OCI-LY7 (cell line): ENCODE results near the gene DNPH1.

ENCODE experiments used
- EZH2phosphoT487 ChIP-seq: fragments of 200-600 bp; sonication (generic); IDR thresholded peaks from 2 replicates; pipeline ENCODE4 v1.6.1; 2018; ENCODE audit warnings: low read depth, borderline replicate concordance, mild to moderate bottlenecking, mixed run types, antibody characterized with exemption, low read length, moderate library complexity, mixed read lengths
- TF ChIP-seq, protein P1 (sequence below): fragments of 200-600 bp; sonication (generic); conservative IDR thresholded peaks from 2 replicates; pipeline ENCODE4 v1.5.1; 2014; ENCODE audit warnings: mild to moderate bottlenecking, antibody characterized with exemption, low read length, moderate library complexity, mixed read lengths

DNA sequence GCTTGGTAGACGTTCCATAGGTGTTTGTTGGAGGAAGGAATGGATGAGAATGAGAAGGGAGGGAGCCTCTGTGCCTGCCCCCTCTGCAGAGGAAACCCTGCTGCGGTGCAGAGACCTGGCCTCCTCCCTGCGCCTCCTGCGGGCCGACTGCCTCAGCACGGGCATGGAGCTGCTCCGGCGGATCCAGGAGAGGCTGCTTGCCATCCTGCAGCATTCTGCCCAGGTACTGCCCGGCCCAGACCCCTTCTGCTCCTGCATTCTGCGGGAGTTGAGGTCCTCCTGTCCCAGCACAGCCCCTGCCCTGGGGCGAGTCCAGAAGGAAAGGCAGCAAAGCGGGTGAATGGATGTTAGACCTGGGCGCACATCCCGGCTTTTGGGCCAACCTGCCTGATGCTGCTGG, 6.1 kb downstream of the DNPH1 start:
- TF ChIP-seq, protein P1, sequence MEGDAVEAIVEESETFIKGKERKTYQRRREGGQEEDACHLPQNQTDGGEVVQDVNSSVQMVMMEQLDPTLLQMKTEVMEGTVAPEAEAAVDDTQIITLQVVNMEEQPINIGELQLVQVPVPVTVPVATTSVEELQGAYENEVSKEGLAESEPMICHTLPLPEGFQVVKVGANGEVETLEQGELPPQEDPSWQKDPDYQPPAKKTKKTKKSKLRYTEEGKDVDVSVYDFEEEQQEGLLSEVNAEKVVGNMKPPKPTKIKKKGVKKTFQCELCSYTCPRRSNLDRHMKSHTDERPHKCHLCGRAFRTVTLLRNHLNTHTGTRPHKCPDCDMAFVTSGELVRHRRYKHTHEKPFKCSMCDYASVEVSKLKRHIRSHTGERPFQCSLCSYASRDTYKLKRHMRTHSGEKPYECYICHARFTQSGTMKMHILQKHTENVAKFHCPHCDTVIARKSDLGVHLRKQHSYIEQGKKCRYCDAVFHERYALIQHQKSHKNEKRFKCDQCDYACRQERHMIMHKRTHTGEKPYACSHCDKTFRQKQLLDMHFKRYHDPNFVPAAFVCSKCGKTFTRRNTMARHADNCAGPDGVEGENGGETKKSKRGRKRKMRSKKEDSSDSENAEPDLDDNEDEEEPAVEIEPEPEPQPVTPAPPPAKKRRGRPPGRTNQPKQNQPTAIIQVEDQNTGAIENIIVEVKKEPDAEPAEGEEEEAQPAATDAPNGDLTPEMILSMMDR, result no peak
- no peak for TF ChIP-seq EZH2phosphoT487
